ENCODE results near the gene MAP3K5. TPM values are rescaled to one million over a fixed set of nuclear protein-coding genes. Genes with fewer than 3 reads are reported as not detected.

MAP3K5 gene
- 10 to 100 TPM; 19.7 to 36.7 (median 35.4) TPM for total RNA-seq
- 52.4 TPM for total RNA-seq (2013)

GRCh38 chr6:136792410-136793262 lies at the start of gene MAP3K5:
MAP3K5 (minus strand) TSS chr6:136792477; CDS start chr6:136792157, 320 bp downstream.
- Mint-ChIP-seq H3K36me3 (no peaks in the 10 kb centered on the region), H3K4me3 (peak within 1 kb of the TSS; percentile 90), H3K27ac (peak within 1 kb of the TSS; percentile 96 to 99), H3K9me3 (peaks cover 2 to 8% of the 10 kb centered on the region in 2 donors), H3K27me3 (ENCODE audit: low read depth in 2 of 2) (no peaks in the 10 kb centered on the region), H3K4me1 (peaks cover 41 to 44% of the 10 kb centered on the region in 2 donors)
- Histone ChIP-seq H3K27me3 (ENCODE audit: control insufficient read depth, insufficient read depth, low read length) (no peaks in the 10 kb centered on the region), H3K4me1 (ENCODE audit: control insufficient read depth, insufficient read depth, low read length) (peaks cover 24% of the 10 kb centered on the region), H3K36me3 (ENCODE audit: control insufficient read depth, insufficient read depth, low read length) (no peaks in the 10 kb centered on the region), H3K4me3 (ENCODE audit: low read length) (peak within 1 kb of the TSS; percentile 85), H3K27ac (ENCODE audit: low read length) (peak within 1 kb of the TSS; percentile 93), H3K9me3 (ENCODE audit: control insufficient read depth, insufficient read depth, low read length) (no peaks in the 10 kb centered on the region)
- ATAC-seq (peak; percentile 74 to 90 (median 78)), DNase-seq (peak; percentile 93 to 96)
- WGBS (ENCODE audit: insufficient coverage), result 0% methylated on average over 89 of the region's 89 CpGs
- peak; percentile 82 for TF ChIP-seq CTCF (IDR thresholded peaks at IDR 0.05)
- intact Hi-C loops (cut with micrococcal nuclease), result loop anchor here (1.0 to 2.0 kb wide), 6 partner anchors 28 to 210 kb away; partner anchors contain the start of gene PEX7

- no peaks in the 10 kb centered on the region for H3K36me3 Mint-ChIP-seq
- intact Hi-C loops (cut with micrococcal nuclease), result loop anchor here (10.0 kb wide), 1 partner anchor 804 kb away; no protein-coding TSS in a partner anchor
- H3K4me1 Mint-ChIP-seq, result no peaks in the 10 kb centered on the region
- no peak for TF ChIP-seq CTCF (IDR thresholded peaks at IDR 0.05)
- Histone ChIP-seq H3K27me3 (ENCODE audit: control insufficient read depth, insufficient read depth, low read length) (no peaks in the 10 kb centered on the region), H3K4me3 (ENCODE audit: low read length) (no peak overlapping the region), H3K36me3 (ENCODE audit: control insufficient read depth, insufficient read depth, low read length) (no peaks in the 10 kb centered on the region), H3K27ac (ENCODE audit: low read length) (no peak overlapping the region), H3K9me3 (ENCODE audit: control insufficient read depth, insufficient read depth, low read length) (no peaks in the 10 kb centered on the region), H3K4me1 (ENCODE audit: control insufficient read depth, insufficient read depth, low read length) (no peaks in the 10 kb centered on the region)
- ATAC-seq, result no peak
- H3K27ac Mint-ChIP-seq, result no peak overlapping the region
- 95% methylated on average over 3 of the region's 4 CpGs for whole genome bisulfite sequencing (ENCODE audit: insufficient coverage)
- DNase-seq, result no peak
- no peaks in the 10 kb centered on the region for H3K27me3 Mint-ChIP-seq (ENCODE audit: low read depth in 2 of 2)
- no peaks in the 10 kb centered on the region for H3K9me3 Mint-ChIP-seq
- no peak overlapping the region for H3K4me3 Mint-ChIP-seq
Measured at GRCh38 chr6:136840276-136841001, 48.2 kb upstream of the MAP3K5 start.

- Mint-ChIP-seq H3K27ac (no peak overlapping the region), H3K27me3 (ENCODE audit: low read depth in 2 of 2) (no peaks in the 10 kb centered on the region), H3K36me3 (peaks cover 25% of the 10 kb centered on the region), H3K4me1 (peaks cover 0 to 7% of the 10 kb centered on the region in 2 donors), H3K4me3 (no peak overlapping the region), H3K9me3 (peaks cover 0 to 3% of the 10 kb centered on the region in 2 donors)
- Histone ChIP-seq H3K4me3 (ENCODE audit: low read length) (no peak overlapping the region), H3K27me3 (ENCODE audit: control insufficient read depth, insufficient read depth, low read length) (no peaks in the 10 kb centered on the region), H3K27ac (ENCODE audit: low read length) (no peak overlapping the region), H3K36me3 (ENCODE audit: control insufficient read depth, insufficient read depth, low read length) (peaks cover 7% of the 10 kb centered on the region), H3K9me3 (ENCODE audit: control insufficient read depth, insufficient read depth, low read length) (peaks cover 13% of the 10 kb centered on the region), H3K4me1 (ENCODE audit: control insufficient read depth, insufficient read depth, low read length) (no peaks in the 10 kb centered on the region)
- no peak for TF ChIP-seq CTCF (IDR thresholded peaks at IDR 0.05)
- no peak for ATAC-seq
- intact Hi-C loops (cut with micrococcal nuclease), result no loop called here
- DNase-seq, result no peak
- 100% methylated on average over 1 of the region's 1 CpG for WGBS (ENCODE audit: insufficient coverage)
Measured at GRCh38 chr6:136831873-136832562, 39.7 kb upstream of the MAP3K5 start.

Data from natural killer cell (primary cell).